ENCODE data around the gene ERVV-1. TPM values are rescaled to one million over a fixed set of nuclear protein-coding genes. Genes with fewer than 3 reads are reported as not detected.
"Not testable (repeated sequence)": the region's sequence is repeated elsewhere in the genome, so short reads cannot be mapped to it uniquely, and the experiment has no call there.

ERVV-1 gene
- total RNA-seq: not detected

GRCh38 chr19:53013621-53014020 lies at the start of gene ERVV-1:
Gene ERVV-1, plus strand, starts transcription at chr19:53013921. Its CDS starts 170 bp downstream, at chr19:53014091.
- no peak for ATAC-seq (ENCODE audit: low FRiP score)
- TF ChIP-seq, protein P1, sequence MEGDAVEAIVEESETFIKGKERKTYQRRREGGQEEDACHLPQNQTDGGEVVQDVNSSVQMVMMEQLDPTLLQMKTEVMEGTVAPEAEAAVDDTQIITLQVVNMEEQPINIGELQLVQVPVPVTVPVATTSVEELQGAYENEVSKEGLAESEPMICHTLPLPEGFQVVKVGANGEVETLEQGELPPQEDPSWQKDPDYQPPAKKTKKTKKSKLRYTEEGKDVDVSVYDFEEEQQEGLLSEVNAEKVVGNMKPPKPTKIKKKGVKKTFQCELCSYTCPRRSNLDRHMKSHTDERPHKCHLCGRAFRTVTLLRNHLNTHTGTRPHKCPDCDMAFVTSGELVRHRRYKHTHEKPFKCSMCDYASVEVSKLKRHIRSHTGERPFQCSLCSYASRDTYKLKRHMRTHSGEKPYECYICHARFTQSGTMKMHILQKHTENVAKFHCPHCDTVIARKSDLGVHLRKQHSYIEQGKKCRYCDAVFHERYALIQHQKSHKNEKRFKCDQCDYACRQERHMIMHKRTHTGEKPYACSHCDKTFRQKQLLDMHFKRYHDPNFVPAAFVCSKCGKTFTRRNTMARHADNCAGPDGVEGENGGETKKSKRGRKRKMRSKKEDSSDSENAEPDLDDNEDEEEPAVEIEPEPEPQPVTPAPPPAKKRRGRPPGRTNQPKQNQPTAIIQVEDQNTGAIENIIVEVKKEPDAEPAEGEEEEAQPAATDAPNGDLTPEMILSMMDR (IDR thresholded peaks at IDR 0.05): no peak

GRCh38 chr19:52967772-52968171 lies 45.9 kb upstream of the ERVV-1 start:
- DNase-seq (ENCODE audit: low spot score) (no peak), ATAC-seq (ENCODE audit: low FRiP score) (no peak)
- TF ChIP-seq, protein P1 (IDR thresholded peaks at IDR 0.05): no peak

More at GRCh38 chr19:53013621-53014020, at the start of gene ERVV-1:
- DNase-seq (ENCODE audit: low spot score): no peak

GRCh38 chr19:52981329-52981728 lies 32.4 kb upstream of the ERVV-1 start:
- TF ChIP-seq, protein P1 (IDR thresholded peaks at IDR 0.05): no peak
- ATAC-seq (ENCODE audit: low FRiP score) (no peak), DNase-seq (ENCODE audit: low spot score) (no peak)

DNA sequence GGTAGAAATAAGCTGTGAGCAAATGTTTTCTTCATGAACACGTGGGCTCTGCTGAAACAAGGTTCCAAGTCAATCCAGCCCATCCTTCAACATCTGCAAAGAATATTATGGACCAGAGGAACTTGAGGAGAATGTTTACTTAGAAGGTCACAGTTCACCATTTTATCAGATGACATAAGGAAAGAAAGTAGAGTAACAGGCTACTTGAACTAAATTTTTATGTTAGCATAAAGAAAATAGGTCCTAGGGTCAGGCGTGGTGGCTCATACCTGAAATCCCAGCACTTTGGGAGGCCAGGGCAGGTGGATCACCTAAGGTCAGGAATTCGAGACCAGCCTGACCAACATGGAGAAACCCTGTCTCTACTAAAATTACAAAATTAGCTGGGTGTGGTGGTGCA lies 30.6 kb upstream of the ERVV-1 start:
- ATAC-seq (ENCODE audit: low FRiP score); DNase-seq (ENCODE audit: low spot score): not testable (repeated sequence)

DNA sequence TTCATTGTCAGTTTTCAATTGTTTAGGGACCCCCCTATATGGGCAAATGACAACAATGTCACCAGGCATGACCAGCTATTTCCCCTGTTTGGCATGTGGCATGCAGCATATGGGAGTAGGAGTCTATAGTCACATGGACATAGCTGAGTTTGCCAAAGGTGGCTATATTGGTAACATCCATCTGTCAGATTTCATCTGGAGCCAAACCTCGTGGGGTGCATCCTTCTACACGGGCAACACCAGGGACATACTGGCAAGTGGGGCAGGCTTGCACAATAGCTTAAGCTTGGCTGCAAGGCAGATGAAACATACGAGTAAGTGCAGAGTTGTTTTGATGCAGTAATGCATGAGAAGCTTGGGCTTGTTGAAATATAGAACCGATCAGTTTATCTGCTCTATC lies 26.5 kb upstream of the ERVV-1 start:
- no peak for ATAC-seq (ENCODE audit: low FRiP score)
- TF ChIP-seq, protein P1 (IDR thresholded peaks at IDR 0.05): no peak
- no peak for DNase-seq (ENCODE audit: low spot score)

DNA sequence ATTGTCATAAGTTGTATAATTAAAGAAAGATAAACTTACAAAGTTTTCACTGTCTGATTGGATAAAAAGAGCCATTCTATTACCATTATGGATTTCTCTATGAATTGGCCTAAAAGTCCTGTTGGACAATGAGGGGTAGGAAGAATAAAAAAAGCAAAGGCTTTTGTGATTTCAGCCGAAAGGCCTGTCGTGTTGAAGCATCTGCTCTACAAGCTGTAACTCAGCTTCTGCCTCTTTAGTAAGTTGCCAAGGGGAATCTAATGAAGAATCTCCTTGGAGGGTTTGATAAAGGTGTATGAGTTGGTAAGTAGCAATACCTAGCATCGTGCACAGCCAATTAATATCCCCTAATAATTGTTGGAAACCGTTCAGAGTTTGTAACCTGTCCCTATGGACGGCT lies 25.2 kb upstream of the ERVV-1 start:
- DNase-seq (ENCODE audit: low spot score) (no peak), ATAC-seq (ENCODE audit: low FRiP score) (no peak)
- TF ChIP-seq, protein P1 (IDR thresholded peaks at IDR 0.05): no peak

- DNase-seq (ENCODE audit: low spot score): no peak
- ATAC-seq (ENCODE audit: low FRiP score): no peak
- TF ChIP-seq, protein P1 (IDR thresholded peaks at IDR 0.05): no peak
Measured at GRCh38 chr19:52990759-52991418, 22.8 kb upstream of the ERVV-1 start.
